ENCODE data around the gene HCN4.

The HCN4 gene

DNA sequence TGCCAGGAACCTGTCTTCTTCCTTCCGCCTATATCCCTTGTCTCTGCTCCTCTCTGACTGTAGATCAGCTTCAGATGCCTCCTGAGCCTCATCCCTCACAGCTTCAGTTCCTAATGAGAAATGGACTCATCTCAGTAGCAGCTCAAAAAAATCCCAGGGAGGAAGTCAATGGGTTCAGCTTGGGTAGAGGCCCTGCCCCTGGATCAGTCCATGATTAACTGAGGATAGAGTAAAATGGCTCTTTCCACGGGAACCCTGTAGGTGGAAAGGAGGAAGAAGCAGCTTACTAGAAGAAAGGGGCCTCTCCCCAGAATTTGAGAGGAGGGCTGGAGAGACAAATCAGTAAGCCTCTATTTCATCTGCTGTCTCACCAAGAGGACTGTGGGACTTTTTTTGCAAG is 26.9 kb upstream of the HCN4 start:
- H4K8ac ChIP-seq (ENCODE audit: low read depth, low read length), result no peak overlapping the region
- no CpG with 5 or more reads among the region's 2 CpGs for WGBS (ENCODE audit: extremely low coverage, insufficient coverage, low lambda C conversion rate)
- no peak overlapping the region for H2BK15ac ChIP-seq (replicated peaks; ENCODE audit: low read depth)
- H3K4me1 ChIP-seq (ENCODE audit: control insufficient read depth, low read depth, low read length), result peaks cover 5% of the 10 kb centered on the region
- H3K27ac ChIP-seq (ENCODE audit: low read depth, low read length), result no peak overlapping the region
- H2BK5ac ChIP-seq (ENCODE audit: low read length), result no peak overlapping the region
- no peaks in the 10 kb centered on the region for H3K79me1 ChIP-seq (ENCODE audit: low read length)
- H3K23ac ChIP-seq (ENCODE audit: low read length), result no peak overlapping the region
- DNase-seq, result no peak
- H3K9ac ChIP-seq (ENCODE audit: low read length), result no peak overlapping the region
- H3K79me2 ChIP-seq (ENCODE audit: control insufficient read depth, insufficient read depth, low read length), result no peaks in the 10 kb centered on the region
- H2AK5ac ChIP-seq (ENCODE audit: low read length), result no peak overlapping the region
- H4K5ac ChIP-seq (ENCODE audit: low read length), result no peak overlapping the region
- no peaks in the 10 kb centered on the region for H3K36me3 ChIP-seq (ENCODE audit: control insufficient read depth, insufficient read depth, low read length)
- no peak overlapping the region for H2BK120ac ChIP-seq (ENCODE audit: low read depth, low read length)
- no peak overlapping the region for H3K4ac ChIP-seq (ENCODE audit: low read depth, low read length)
- H3K4me2 ChIP-seq (ENCODE audit: low read length), result no peak overlapping the region
- no peaks in the 10 kb centered on the region for H3K27me3 ChIP-seq (ENCODE audit: insufficient read depth, low read length, poor library complexity)
- no peak overlapping the region for H3K18ac ChIP-seq (ENCODE audit: low read length)
- no peak overlapping the region for H3K4me3 ChIP-seq (ENCODE audit: low read length)
- no peak overlapping the region for H3K56ac ChIP-seq (ENCODE audit: low read length)

DNA sequence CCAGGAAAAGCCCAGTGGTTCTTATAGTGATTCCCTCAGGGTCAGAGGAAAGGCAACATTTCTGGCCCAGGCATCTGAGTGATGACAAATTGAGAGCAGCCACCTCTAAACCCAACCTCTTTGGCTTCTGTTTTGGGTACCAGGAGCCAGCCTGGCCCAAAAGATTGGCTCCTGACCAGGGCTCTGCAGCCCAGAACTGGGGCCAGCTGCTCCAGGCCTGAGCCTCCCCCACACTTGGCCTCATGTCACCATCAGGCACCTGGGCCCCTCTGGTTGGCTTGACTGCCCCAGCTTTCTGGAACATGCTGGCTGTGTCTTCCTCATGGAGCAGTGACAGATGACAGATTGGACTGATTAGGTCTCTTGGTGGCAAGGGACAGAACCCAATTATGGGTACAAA is 26.0 kb upstream of the HCN4 start:
- no peak overlapping the region for H3K27ac ChIP-seq (ENCODE audit: low read depth, low read length)
- H2BK120ac ChIP-seq (ENCODE audit: low read depth, low read length), result no peak overlapping the region
- H2BK15ac ChIP-seq (replicated peaks; ENCODE audit: low read depth), result no peak overlapping the region
- no peak overlapping the region for H2AK5ac ChIP-seq (ENCODE audit: low read length)
- no peaks in the 10 kb centered on the region for H3K36me3 ChIP-seq (ENCODE audit: control insufficient read depth, insufficient read depth, low read length)
- no peak overlapping the region for H3K23ac ChIP-seq (ENCODE audit: low read length)
- no peak overlapping the region for H4K5ac ChIP-seq (ENCODE audit: low read length)
- H3K9ac ChIP-seq (ENCODE audit: low read length), result no peak overlapping the region
- no peaks in the 10 kb centered on the region for H3K79me2 ChIP-seq (ENCODE audit: control insufficient read depth, insufficient read depth, low read length)
- H4K8ac ChIP-seq (ENCODE audit: low read depth, low read length), result no peak overlapping the region
- no peak for DNase-seq
- no peak overlapping the region for H3K4me2 ChIP-seq (ENCODE audit: low read length)
- H3K56ac ChIP-seq (ENCODE audit: low read length), result no peak overlapping the region
- no peaks in the 10 kb centered on the region for H3K27me3 ChIP-seq (ENCODE audit: insufficient read depth, low read length, poor library complexity)
- no peak overlapping the region for H3K4ac ChIP-seq (ENCODE audit: low read depth, low read length)
- H3K4me3 ChIP-seq (ENCODE audit: low read length), result no peak overlapping the region
- peaks cover 10% of the 10 kb centered on the region for H3K4me1 ChIP-seq (ENCODE audit: control insufficient read depth, low read depth, low read length)
- H3K18ac ChIP-seq (ENCODE audit: low read length), result no peak overlapping the region
- H2BK5ac ChIP-seq (ENCODE audit: low read length), result no peak overlapping the region
- no peaks in the 10 kb centered on the region for H3K79me1 ChIP-seq (ENCODE audit: low read length)

DNA sequence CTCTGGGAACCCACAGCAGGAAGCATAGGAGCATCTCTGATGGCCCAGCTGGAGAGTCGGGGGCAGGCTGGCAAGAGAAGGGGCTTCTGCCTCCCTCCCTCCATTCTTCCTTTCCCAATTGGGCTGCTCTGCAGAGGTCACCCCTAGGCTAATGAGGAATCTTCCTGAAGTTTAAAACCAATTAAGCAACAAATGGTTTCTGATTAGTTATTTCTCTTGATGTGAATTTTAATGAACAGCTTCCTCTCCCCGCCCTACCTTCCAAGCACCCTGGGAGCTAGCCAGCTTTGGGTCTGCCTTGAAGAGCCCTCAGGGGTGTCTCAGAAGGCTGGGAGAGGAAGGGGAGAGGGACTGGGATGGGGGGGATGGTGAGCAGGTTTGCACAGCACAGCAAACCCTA is 24.6 kb upstream of the HCN4 start:
- WGBS (ENCODE audit: extremely low coverage, insufficient coverage, low lambda C conversion rate), result no CpG with 5 or more reads among the region's 2 CpGs
- H3K56ac ChIP-seq (ENCODE audit: low read length), result no peak overlapping the region
- no peak for DNase-seq

DNA sequence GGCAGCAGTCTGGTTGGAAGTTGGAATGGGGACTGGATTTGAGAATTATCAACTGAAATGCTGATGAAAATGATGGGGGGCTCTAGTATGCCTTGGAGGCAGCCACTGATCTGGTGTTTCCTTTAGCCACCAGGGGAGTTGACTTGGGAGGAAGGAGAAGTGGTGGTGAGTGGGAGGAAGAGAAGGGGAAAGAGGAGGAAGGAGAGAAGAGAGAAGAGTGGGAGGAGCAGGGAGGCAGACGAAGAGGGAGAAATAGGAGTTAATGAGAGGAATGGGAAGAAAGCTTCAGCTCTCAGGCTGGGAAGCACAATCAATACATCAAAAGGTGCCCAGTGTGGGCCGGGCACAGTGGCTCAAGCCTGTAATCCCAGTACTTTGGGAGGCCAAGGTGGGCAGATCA is 23.3 kb upstream of the HCN4 start:
- Histone ChIP-seq H3K23ac (ENCODE audit: low read length) (no peak overlapping the region), H3K4ac (ENCODE audit: low read depth, low read length) (no peak overlapping the region), H3K79me1 (ENCODE audit: low read length) (no peaks in the 10 kb centered on the region), H2BK5ac (ENCODE audit: low read length) (no peak overlapping the region), H3K36me3 (ENCODE audit: control insufficient read depth, insufficient read depth, low read length) (no peaks in the 10 kb centered on the region), H3K4me3 (ENCODE audit: low read length) (no peak overlapping the region), H3K4me1 (ENCODE audit: control insufficient read depth, low read depth, low read length) (peaks cover 20% of the 10 kb centered on the region), H4K8ac (ENCODE audit: low read depth, low read length) (no peak overlapping the region), H2BK120ac (ENCODE audit: low read depth, low read length) (no peak overlapping the region), H4K5ac (ENCODE audit: low read length) (no peak overlapping the region), H3K9ac (ENCODE audit: low read length) (no peak overlapping the region), H3K27ac (ENCODE audit: low read depth, low read length) (no peak overlapping the region), H2AK5ac (ENCODE audit: low read length) (no peak overlapping the region), H2BK15ac (replicated peaks; ENCODE audit: low read depth) (no peak overlapping the region), H3K4me2 (ENCODE audit: low read length) (no peak overlapping the region), H3K79me2 (ENCODE audit: control insufficient read depth, insufficient read depth, low read length) (no peaks in the 10 kb centered on the region), H3K56ac (ENCODE audit: low read length) (no peak overlapping the region), H3K18ac (ENCODE audit: low read length) (no peak overlapping the region), H3K27me3 (ENCODE audit: insufficient read depth, low read length, poor library complexity) (no peaks in the 10 kb centered on the region)
- no peak for DNase-seq
- WGBS (ENCODE audit: extremely low coverage, insufficient coverage, low lambda C conversion rate), result no CpG with 5 or more reads among the region's 2 CpGs

More for the DNA sequence above, 24.6 kb upstream of the HCN4 start:
- Histone ChIP-seq H3K18ac (ENCODE audit: low read length) (no peak overlapping the region), H2AK5ac (ENCODE audit: low read length) (no peak overlapping the region), H4K8ac (ENCODE audit: low read depth, low read length) (no peak overlapping the region), H4K5ac (ENCODE audit: low read length) (no peak overlapping the region), H3K4ac (ENCODE audit: low read depth, low read length) (no peak overlapping the region), H3K36me3 (ENCODE audit: control insufficient read depth, insufficient read depth, low read length) (no peaks in the 10 kb centered on the region), H3K27me3 (ENCODE audit: insufficient read depth, low read length, poor library complexity) (no peaks in the 10 kb centered on the region), H3K79me2 (ENCODE audit: control insufficient read depth, insufficient read depth, low read length) (no peaks in the 10 kb centered on the region), H2BK120ac (ENCODE audit: low read depth, low read length) (no peak overlapping the region), H2BK5ac (ENCODE audit: low read length) (no peak overlapping the region), H3K27ac (ENCODE audit: low read depth, low read length) (no peak overlapping the region), H3K9ac (ENCODE audit: low read length) (no peak overlapping the region), H3K4me1 (ENCODE audit: control insufficient read depth, low read depth, low read length) (peaks cover 15% of the 10 kb centered on the region), H3K4me2 (ENCODE audit: low read length) (no peak overlapping the region), H3K4me3 (ENCODE audit: low read length) (no peak overlapping the region), H2BK15ac (replicated peaks; ENCODE audit: low read depth) (no peak overlapping the region), H3K79me1 (ENCODE audit: low read length) (no peaks in the 10 kb centered on the region), H3K23ac (ENCODE audit: low read length) (no peak overlapping the region)

DNA sequence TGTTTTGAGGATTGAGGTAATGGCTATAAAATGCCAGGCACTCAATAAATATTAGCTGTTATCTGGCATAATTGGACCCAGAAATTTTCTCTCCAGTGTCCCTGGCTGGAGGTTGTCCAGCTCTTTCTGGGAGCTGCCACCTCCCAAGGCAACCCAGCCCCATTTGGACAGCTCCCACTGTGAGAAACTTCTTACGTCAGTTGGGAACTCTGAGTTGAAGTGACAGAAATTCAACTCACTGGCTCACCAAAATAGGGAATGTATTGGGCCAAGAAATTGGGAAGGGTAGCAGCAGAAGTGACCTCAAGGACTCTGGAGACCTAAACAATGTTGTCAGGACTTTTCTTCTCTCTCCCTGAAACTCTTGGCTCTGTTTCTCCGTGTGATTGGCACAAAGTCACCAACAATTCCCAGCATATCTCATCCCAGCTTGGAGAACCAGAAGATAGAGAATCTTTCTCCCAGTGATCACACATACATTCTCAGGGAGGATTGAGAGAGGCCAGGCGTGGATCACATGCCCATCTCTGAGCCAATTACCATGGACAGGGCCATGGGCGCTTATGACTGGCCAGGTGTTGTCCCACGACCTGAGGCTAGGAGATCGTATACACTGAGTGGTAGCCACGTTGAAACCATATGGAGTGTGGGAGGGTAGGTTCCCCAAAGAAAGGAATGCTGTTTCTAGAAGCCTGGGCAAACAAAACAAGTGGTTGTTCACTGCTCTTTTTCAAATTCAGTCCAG is 22.5 kb upstream of the HCN4 start:
- Histone ChIP-seq H3K56ac (ENCODE audit: low read length) (no peak overlapping the region), H3K9ac (ENCODE audit: low read length) (no peak overlapping the region), H3K4ac (ENCODE audit: low read depth, low read length) (no peak overlapping the region), H4K5ac (ENCODE audit: low read length) (no peak overlapping the region), H3K18ac (ENCODE audit: low read length) (no peak overlapping the region), H3K27me3 (ENCODE audit: insufficient read depth, low read length, poor library complexity) (no peaks in the 10 kb centered on the region), H3K27ac (ENCODE audit: low read depth, low read length) (no peak overlapping the region), H3K79me1 (ENCODE audit: low read length) (no peaks in the 10 kb centered on the region), H2BK120ac (ENCODE audit: low read depth, low read length) (no peak overlapping the region), H3K79me2 (ENCODE audit: control insufficient read depth, insufficient read depth, low read length) (no peaks in the 10 kb centered on the region), H2BK15ac (replicated peaks; ENCODE audit: low read depth) (no peak overlapping the region), H3K4me2 (ENCODE audit: low read length) (no peak overlapping the region), H3K4me3 (ENCODE audit: low read length) (no peak overlapping the region), H3K36me3 (ENCODE audit: control insufficient read depth, insufficient read depth, low read length) (no peaks in the 10 kb centered on the region), H4K8ac (ENCODE audit: low read depth, low read length) (no peak overlapping the region), H2AK5ac (ENCODE audit: low read length) (no peak overlapping the region), H2BK5ac (ENCODE audit: low read length) (no peak overlapping the region), H3K4me1 (ENCODE audit: control insufficient read depth, low read depth, low read length) (peaks cover 20% of the 10 kb centered on the region), H3K23ac (ENCODE audit: low read length) (no peak overlapping the region)
- no CpG with 5 or more reads among the region's 7 CpGs for WGBS (ENCODE audit: extremely low coverage, insufficient coverage, low lambda C conversion rate)
- DNase-seq, result no peak

DNA sequence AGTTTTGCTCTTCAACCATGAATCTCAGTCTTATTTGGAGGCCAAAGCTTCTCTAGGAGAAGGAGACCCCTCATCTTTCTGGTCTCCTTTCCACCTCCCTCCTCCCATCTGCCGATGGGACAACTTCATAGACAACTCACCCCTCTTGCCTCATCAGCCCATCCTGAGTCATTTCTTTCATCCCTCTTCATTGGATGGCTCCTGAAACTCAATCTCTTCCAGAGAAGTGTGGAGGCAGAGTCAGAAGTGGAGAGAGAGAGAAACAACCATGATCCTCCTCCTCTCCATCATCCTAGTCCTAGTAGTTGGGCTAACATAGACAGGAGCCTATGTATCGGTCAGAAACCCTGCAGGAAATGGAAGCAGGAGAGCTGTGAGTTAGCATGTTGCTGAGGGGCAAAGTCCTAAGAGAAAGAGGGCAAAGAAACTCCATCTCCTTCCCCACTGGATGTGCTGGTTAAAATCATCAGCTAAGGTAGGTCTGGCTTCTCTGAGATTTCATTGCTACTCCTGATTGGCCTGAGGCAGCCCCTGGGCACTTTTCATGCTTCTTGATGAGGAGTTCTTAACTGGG is 21.3 kb upstream of the HCN4 start:
- no peak for DNase-seq
- H3K56ac ChIP-seq (ENCODE audit: low read length), result peak overlapping the region; percentile 59
- H3K27me3 ChIP-seq (ENCODE audit: insufficient read depth, low read length, poor library complexity), result no peaks in the 10 kb centered on the region
- H3K9ac ChIP-seq (ENCODE audit: low read length), result no peak overlapping the region
- no peaks in the 10 kb centered on the region for H3K79me1 ChIP-seq (ENCODE audit: low read length)
- H3K4ac ChIP-seq (ENCODE audit: low read depth, low read length), result no peak overlapping the region
- no peak overlapping the region for H2BK120ac ChIP-seq (ENCODE audit: low read depth, low read length)
- WGBS (ENCODE audit: extremely low coverage, insufficient coverage, low lambda C conversion rate), result no CpG with 5 or more reads among the region's 2 CpGs
- H3K4me3 ChIP-seq (ENCODE audit: low read length), result no peak overlapping the region
- no peak overlapping the region for H3K18ac ChIP-seq (ENCODE audit: low read length)
- H2BK5ac ChIP-seq (ENCODE audit: low read length), result peak overlapping the region; percentile 62
- no peak overlapping the region for H3K27ac ChIP-seq (ENCODE audit: low read depth, low read length)
- H2BK15ac ChIP-seq (replicated peaks; ENCODE audit: low read depth), result no peak overlapping the region
- H3K4me2 ChIP-seq (ENCODE audit: low read length), result no peak overlapping the region
- no peaks in the 10 kb centered on the region for H3K79me2 ChIP-seq (ENCODE audit: control insufficient read depth, insufficient read depth, low read length)
- no peak overlapping the region for H3K23ac ChIP-seq (ENCODE audit: low read length)
- H3K4me1 ChIP-seq (ENCODE audit: control insufficient read depth, low read depth, low read length), result peaks cover 20% of the 10 kb centered on the region
- no peak overlapping the region for H4K5ac ChIP-seq (ENCODE audit: low read length)
- H4K8ac ChIP-seq (ENCODE audit: low read depth, low read length), result no peak overlapping the region
- H2AK5ac ChIP-seq (ENCODE audit: low read length), result no peak overlapping the region
- H3K36me3 ChIP-seq (ENCODE audit: control insufficient read depth, insufficient read depth, low read length), result no peaks in the 10 kb centered on the region

Measured in mesendoderm (in vitro differentiated cells).